Neural progenitor cell (in vitro differentiated cells): ENCODE results near the gene RASEF. TPM values are rescaled to one million over a fixed set of nuclear protein-coding genes. Genes with fewer than 3 reads are reported as not detected.
"Not testable (repeated sequence)": the region's sequence is repeated elsewhere in the genome, so short reads cannot be mapped to it uniquely, and the experiment has no call there.

Source experiments
- DNase-seq: peaks from one replicate; pipeline ENCODE4 v3.0.0-alpha.2; 2016; ENCODE audit warnings: low spot score
- H2AFZ ChIP-seq: fragments of 200-600 bp; sonication (generic); replicated peaks from 2 replicates; pipeline ENCODE4 v1.6.1; 2016; ENCODE audit warnings: antibody characterized with exemption
- H3F3A ChIP-seq: fragments of 200-600 bp; sonication (generic); 2 replicates; pipeline ENCODE4 v1.6.1; 2016; ENCODE audit warnings: antibody characterized with exemption, low read depth
- H3K27ac ChIP-seq: fragments of 200-600 bp; sonication (generic); 2 replicates; pipeline ENCODE4 v1.5.1; 2016; ENCODE audit warnings: mild to moderate bottlenecking
- H3K27me3 ChIP-seq: fragments of 200-600 bp; sonication (generic); 2 replicates; pipeline ENCODE4 v1.6.1; 2016; ENCODE audit warnings: mild to moderate bottlenecking, moderate library complexity
- H3K36me3 ChIP-seq: fragments of 200-600 bp; sonication (generic); 2 replicates; pipeline ENCODE4 v1.5.1; 2016
- H3K4me1 ChIP-seq: fragments of 200-600 bp; sonication (generic); 2 replicates; pipeline ENCODE4 v1.6.1; 2016; ENCODE audit warnings: mixed run types
- H3K4me2 ChIP-seq: fragments of 200-600 bp; sonication (generic); 2 replicates; pipeline ENCODE4 v1.6.1; 2016
- H3K4me3 ChIP-seq: fragments of 200-600 bp; sonication (generic); 2 replicates; pipeline ENCODE4 v1.5.1; 2016
- H3K79me2 ChIP-seq: fragments of 200-600 bp; sonication (generic); 2 replicates; pipeline ENCODE4 v1.6.1; 2016; ENCODE audit warnings: low read depth
- H3K9ac ChIP-seq: fragments of 200-600 bp; sonication (generic); 2 replicates; pipeline ENCODE4 v1.6.1; 2016
- H3K9me3 ChIP-seq: fragments of 200-600 bp; sonication (generic); 2 replicates; pipeline ENCODE4 v1.5.1; 2016; ENCODE audit warnings: low read depth
- H4K20me1 ChIP-seq: fragments of 200-600 bp; sonication (generic); 2 replicates; pipeline ENCODE4 v1.6.1; 2016; ENCODE audit warnings: low read depth
- H3K27ac Mint-ChIP-seq: 3 replicates; pipeline ENCODE4 v1.8.0; 2021; ENCODE audit warnings: mixed read lengths
- H3K27me3 Mint-ChIP-seq: 2 replicates; pipeline ENCODE4 v1.8.0; 2022; ENCODE audit warnings: low read depth, mild to moderate bottlenecking, inconsistent platforms, moderate library complexity, mixed read lengths; ENCODE audit not compliant: insufficient read depth
- H3K36me3 Mint-ChIP-seq: 3 replicates; pipeline ENCODE4 v1.8.0; 2021; ENCODE audit warnings: mixed read lengths
- H3K4me1 Mint-ChIP-seq: 3 replicates; pipeline ENCODE4 v1.8.0; 2021; ENCODE audit warnings: mixed read lengths
- H3K4me3 Mint-ChIP-seq: 3 replicates; pipeline ENCODE4 v1.8.0; 2021; ENCODE audit warnings: mild to moderate bottlenecking, moderate library complexity, mixed read lengths
- H3K9me3 Mint-ChIP-seq: 3 replicates; pipeline ENCODE4 v1.8.0; 2020; ENCODE audit warnings: mixed read lengths
- EZH2 ChIP-seq: fragments of 200-600 bp; sonication (generic); IDR thresholded peaks from 2 replicates; pipeline ENCODE4 v1.6.1; 2017; ENCODE audit warnings: antibody characterized with exemption, mild to moderate bottlenecking, moderate library complexity
- EZH2phosphoT487 ChIP-seq: fragments of 200-600 bp; sonication (generic); IDR thresholded peaks from 2 replicates; pipeline ENCODE4 v1.6.1; 2017; ENCODE audit warnings: antibody characterized with exemption
- total RNA-seq: library from RNA; depleted of rRNA; stranded (reverse); fragments of >200 nt; gene quantifications from 2 replicates; pipeline ENCODE4 v1.2.3, GENCODE V29; 2015; ENCODE audit warnings: low replicate concordance
- TF ChIP-seq, protein P1 (sequence below): fragments of 200-600 bp; sonication (generic); IDR thresholded peaks from 2 replicates; pipeline ENCODE4 v1.5.1; 2017; ENCODE audit warnings: antibody characterized with exemption, mild to moderate bottlenecking

The RASEF gene
- total RNA-seq, 1 donor from 2014 or later, result 0.21 TPM

DNA sequence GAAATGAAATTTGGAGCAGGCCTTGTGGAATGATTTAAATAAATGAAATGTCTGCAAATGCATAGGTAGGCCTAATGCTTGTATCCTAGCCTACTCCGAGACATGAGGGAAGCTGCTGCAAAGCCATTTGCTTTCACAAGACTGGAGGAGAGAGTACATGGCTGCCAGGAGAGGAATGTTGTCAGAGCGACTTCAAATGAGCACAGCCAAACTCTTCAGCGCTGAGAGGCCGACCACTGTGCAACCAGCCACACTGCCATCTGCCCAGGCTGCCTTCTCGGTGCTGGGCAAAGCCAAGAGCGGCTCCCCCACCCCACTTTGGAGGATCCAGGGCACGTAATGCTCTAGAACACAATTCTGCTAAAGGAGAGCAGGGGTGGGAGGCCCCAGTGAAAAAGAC, 122.6 kb downstream of the RASEF start:
- TF ChIP-seq EZH2phosphoT487 (no peak), EZH2 (no peak)
- TF ChIP-seq, protein P1, sequence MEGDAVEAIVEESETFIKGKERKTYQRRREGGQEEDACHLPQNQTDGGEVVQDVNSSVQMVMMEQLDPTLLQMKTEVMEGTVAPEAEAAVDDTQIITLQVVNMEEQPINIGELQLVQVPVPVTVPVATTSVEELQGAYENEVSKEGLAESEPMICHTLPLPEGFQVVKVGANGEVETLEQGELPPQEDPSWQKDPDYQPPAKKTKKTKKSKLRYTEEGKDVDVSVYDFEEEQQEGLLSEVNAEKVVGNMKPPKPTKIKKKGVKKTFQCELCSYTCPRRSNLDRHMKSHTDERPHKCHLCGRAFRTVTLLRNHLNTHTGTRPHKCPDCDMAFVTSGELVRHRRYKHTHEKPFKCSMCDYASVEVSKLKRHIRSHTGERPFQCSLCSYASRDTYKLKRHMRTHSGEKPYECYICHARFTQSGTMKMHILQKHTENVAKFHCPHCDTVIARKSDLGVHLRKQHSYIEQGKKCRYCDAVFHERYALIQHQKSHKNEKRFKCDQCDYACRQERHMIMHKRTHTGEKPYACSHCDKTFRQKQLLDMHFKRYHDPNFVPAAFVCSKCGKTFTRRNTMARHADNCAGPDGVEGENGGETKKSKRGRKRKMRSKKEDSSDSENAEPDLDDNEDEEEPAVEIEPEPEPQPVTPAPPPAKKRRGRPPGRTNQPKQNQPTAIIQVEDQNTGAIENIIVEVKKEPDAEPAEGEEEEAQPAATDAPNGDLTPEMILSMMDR, result no peak
- H3K4me2 ChIP-seq, result no peak overlapping the region
- H3K79me2 ChIP-seq, result no peaks in the 10 kb centered on the region
- Mint-ChIP-seq H3K27ac (no peak overlapping the region), H3K27me3 (peaks cover 4% of the 10 kb centered on the region), H3K4me3 (no peak overlapping the region), H3K4me1 (no peaks in the 10 kb centered on the region), H3K36me3 (no peaks in the 10 kb centered on the region), H3K9me3 (no peaks in the 10 kb centered on the region)
- H3K9me3 ChIP-seq, result no peaks in the 10 kb centered on the region
- no peak overlapping the region for H3K27ac ChIP-seq
- H3K27me3 ChIP-seq, result no peaks in the 10 kb centered on the region
- no peak overlapping the region for H2AFZ ChIP-seq
- H3K36me3 ChIP-seq, result no peaks in the 10 kb centered on the region
- H4K20me1 ChIP-seq, result no peaks in the 10 kb centered on the region
- no peak for DNase-seq
- no peak overlapping the region for H3K9ac ChIP-seq
- H3K4me1 ChIP-seq, result peaks cover under 1% of the 10 kb centered on the region
- no peak overlapping the region for H3K4me3 ChIP-seq
- H3F3A ChIP-seq, result no peaks in the 10 kb centered on the region

DNA sequence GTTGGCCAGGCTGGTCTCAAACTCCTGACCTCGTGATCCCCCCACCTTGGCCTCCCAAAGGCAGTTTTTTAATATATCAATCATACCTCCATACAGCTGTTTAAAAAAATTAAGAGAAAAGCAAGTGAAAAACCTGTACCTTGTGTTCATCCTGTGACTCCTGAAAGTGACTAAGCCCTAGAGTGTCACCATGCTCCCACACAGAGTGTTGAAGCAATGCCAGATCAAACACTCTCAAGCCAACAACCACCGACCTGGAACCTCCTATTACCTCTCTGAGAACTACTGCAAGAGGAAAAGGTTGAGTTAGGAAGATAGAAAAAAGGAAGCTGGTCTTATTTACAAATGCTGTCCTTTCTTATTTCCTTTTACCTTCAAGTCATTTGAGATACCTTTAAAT, 123.5 kb downstream of the RASEF start:
- Histone ChIP-seq H3F3A (no peaks in the 10 kb centered on the region), H3K4me1 (peaks cover 6% of the 10 kb centered on the region), H3K27ac (no peak overlapping the region), H2AFZ (no peak overlapping the region), H3K36me3 (no peaks in the 10 kb centered on the region), H3K9me3 (no peaks in the 10 kb centered on the region), H3K4me2 (no peak overlapping the region), H3K4me3 (no peak overlapping the region), H3K79me2 (no peaks in the 10 kb centered on the region), H3K27me3 (no peaks in the 10 kb centered on the region), H3K9ac (no peak overlapping the region), H4K20me1 (no peaks in the 10 kb centered on the region)
- Mint-ChIP-seq H3K4me1 (no peaks in the 10 kb centered on the region), H3K27me3 (peaks cover 4% of the 10 kb centered on the region), H3K36me3 (no peaks in the 10 kb centered on the region), H3K27ac (no peak overlapping the region), H3K4me3 (no peak overlapping the region), H3K9me3 (no peaks in the 10 kb centered on the region)
- DNase-seq, result no peak
- TF ChIP-seq EZH2, result no peak
- TF ChIP-seq, protein P1, result no peak
- TF ChIP-seq EZH2phosphoT487, result no peak

DNA sequence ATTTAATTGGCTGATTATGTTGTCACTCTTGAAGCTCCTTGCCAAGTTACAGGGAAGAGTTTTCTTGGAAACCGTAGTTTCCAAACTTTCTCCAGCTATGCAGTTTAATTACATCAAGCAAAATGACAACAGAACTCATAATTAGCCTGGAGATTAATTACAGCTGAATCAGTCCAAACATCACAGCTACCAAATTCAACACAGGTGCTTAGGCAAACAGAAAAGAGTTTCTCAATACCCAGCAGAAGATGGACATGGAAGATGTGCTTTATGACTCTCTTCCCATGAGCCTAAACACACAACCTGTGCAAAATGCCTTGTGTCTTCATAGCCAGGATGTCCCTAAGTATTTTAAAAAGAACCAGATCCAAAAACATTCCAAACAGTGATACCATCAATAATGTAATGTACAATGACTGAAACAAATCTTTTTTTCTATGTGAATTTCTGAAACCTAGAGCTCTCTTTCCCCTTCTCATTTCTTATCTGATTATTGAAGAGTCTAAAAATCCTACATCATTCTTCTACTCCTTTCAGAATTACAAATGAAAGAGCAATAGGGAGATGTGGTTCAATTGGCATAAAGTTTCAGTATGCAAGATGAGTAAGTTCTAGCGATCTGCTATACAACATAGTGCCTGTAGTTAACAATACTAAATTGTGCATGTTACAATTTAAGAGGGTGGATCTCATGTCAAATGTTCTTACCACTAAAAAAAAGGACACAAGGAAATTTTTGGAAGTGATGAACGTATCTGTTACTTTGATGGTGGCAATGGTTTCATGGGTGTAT, 124.3 kb downstream of the RASEF start:
- Histone ChIP-seq H3K9ac (no peak overlapping the region), H4K20me1 (no peaks in the 10 kb centered on the region), H3K27me3 (no peaks in the 10 kb centered on the region), H3K4me1 (peaks cover 6% of the 10 kb centered on the region), H2AFZ (no peak overlapping the region), H3K79me2 (no peaks in the 10 kb centered on the region), H3K4me2 (no peak overlapping the region), H3F3A (no peaks in the 10 kb centered on the region), H3K9me3 (no peaks in the 10 kb centered on the region), H3K4me3 (no peak overlapping the region), H3K36me3 (no peaks in the 10 kb centered on the region), H3K27ac (no peak overlapping the region)
- Mint-ChIP-seq H3K4me3 (no peak overlapping the region), H3K27ac (no peak overlapping the region), H3K36me3 (no peaks in the 10 kb centered on the region), H3K9me3 (no peaks in the 10 kb centered on the region), H3K27me3 (peaks cover 4% of the 10 kb centered on the region), H3K4me1 (no peaks in the 10 kb centered on the region)
- TF ChIP-seq EZH2phosphoT487 (no peak), EZH2 (no peak)
- TF ChIP-seq, protein P1, result no peak
- no peak for DNase-seq

DNA sequence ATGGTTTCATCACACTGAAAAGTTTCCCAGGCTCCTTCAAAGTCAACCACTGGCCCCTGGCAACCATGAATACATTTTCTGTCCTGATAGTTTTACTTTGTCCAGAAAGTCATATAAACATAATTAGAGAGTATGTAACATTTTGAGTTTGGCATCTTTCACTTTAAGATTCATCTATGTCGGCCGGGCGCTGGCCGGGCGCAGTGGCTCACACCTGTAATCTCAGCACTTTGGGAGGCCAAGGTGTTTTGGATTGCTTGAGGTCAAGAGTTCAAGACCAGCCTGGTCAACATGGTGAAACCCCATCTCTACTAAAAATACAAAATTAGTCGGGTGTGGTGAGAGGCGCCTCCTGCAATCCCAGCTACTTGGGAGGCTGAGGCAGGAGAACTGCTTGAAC, 126.4 kb downstream of the RASEF start:
- not testable (repeated sequence) for H3K4me1 Mint-ChIP-seq, H3K36me3 Mint-ChIP-seq, H3K9ac ChIP-seq, H3K9me3 ChIP-seq, H3K4me2 ChIP-seq, H3K4me3 ChIP-seq, H3K27me3 Mint-ChIP-seq, H3F3A ChIP-seq, H3K79me2 ChIP-seq, H3K27me3 ChIP-seq, H3K4me1 ChIP-seq, H2AFZ ChIP-seq, H3K27ac ChIP-seq, H3K4me3 Mint-ChIP-seq, DNase-seq, H4K20me1 ChIP-seq, H3K9me3 Mint-ChIP-seq, H3K36me3 ChIP-seq, H3K27ac Mint-ChIP-seq
